HPDE6-E6E7 (cell line): ENCODE measurements around the gene SOSTDC1.
"Not testable (repeated sequence)": the region's sequence is repeated elsewhere in the genome, so short reads cannot be mapped to it uniquely, and the experiment has no call there.

Experiments
- DNase-seq: peaks from one replicate; pipeline ENCODE4 v3.0.0; 2011; ENCODE audit warnings: missing footprints; ENCODE audit errors: extremely low spot score

The SOSTDC1 gene

DNA sequence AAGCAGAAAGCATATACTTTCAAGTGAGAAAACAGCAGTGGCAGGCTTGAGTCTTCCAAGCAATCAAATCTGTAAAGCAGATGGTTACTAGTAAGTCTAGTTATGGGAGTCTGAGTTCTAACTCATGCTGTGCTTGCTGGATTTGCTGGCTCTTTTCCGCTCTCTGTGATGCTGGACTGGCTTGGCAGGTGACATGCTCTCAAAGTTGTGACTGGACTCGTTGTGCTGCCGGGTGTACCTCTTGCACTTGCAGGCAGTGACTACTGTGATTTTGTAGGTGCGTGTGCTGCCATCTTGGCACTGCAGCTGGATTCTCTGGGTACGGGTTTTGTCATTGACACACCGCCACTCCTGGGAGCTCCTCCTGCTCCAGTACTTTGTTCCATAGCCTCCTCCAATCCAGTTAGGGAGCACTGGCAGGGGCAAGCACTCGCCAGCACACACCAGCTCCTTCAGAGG lies 3.1 kb downstream of the SOSTDC1 start:
- no peak for DNase-seq

- no peak for DNase-seq
Observed at GRCh38 chr7:16460789-16461493, 4.6 kb downstream of the SOSTDC1 start.

DNA sequence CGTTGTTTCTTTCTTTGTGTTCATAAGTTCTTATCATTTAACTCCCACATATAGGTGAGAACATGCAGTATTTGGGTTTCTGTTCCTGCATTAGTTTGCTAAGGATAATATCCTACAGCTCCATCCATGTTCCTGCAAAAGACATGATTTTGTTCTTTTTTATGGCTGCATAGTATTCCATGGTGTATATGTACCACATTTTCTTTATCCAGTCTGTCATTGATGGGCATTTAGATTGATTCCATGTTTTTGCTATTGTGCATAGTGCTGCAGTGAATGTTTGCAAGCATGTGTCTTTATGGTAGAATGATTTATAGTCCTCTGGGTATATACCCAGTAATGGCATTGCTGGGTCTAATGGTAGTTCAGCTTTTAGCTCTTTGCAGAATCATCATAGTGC lies 9.2 kb downstream of the SOSTDC1 start:
- not testable (repeated sequence) for DNase-seq

GRCh38 chr7:16455591-16455990 lies 9.9 kb downstream of the SOSTDC1 start:
- DNase-seq = no peak

GRCh38 chr7:16450366-16450765 lies 15.2 kb downstream of the SOSTDC1 start:
- no peak for DNase-seq

GRCh38 chr7:16447876-16448275 lies 17.7 kb downstream of the SOSTDC1 start:
- no peak for DNase-seq

GRCh38 chr7:16446508-16446907 lies 19.0 kb downstream of the SOSTDC1 start:
- DNase-seq = no peak

- DNase-seq = not testable (repeated sequence)
Observed at GRCh38 chr7:16443871-16444270, 21.7 kb downstream of the SOSTDC1 start.

- DNase-seq = no peak
Observed at GRCh38 chr7:16438988-16439387, 26.6 kb downstream of the SOSTDC1 start.

DNA sequence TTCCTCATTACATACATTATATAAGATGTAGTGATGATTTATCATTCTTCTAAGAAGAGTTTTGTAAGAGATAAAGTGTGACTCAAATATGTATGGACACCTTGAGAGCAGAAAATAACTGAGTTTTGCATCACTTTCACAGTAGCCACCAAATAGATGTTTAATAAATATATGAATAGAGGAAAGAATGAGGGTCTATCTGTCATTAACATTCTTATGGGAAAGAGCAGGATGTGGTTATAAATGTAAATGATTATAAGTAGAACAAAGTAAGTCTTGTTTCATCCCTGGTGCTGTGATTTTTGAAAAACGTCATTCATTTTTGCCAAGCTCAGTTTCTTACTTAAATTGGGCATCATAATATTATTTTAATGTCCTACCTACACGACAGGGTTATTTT lies 29.2 kb downstream of the SOSTDC1 start:
- DNase-seq = no peak

GRCh38 chr7:16433568-16434122 lies 31.9 kb downstream of the SOSTDC1 start:
- no peak for DNase-seq

GRCh38 chr7:16432425-16432731 lies 33.2 kb downstream of the SOSTDC1 start:
- no peak for DNase-seq

GRCh38 chr7:16431646-16432424 lies 33.7 kb downstream of the SOSTDC1 start:
- DNase-seq = peak; percentile 39

DNA sequence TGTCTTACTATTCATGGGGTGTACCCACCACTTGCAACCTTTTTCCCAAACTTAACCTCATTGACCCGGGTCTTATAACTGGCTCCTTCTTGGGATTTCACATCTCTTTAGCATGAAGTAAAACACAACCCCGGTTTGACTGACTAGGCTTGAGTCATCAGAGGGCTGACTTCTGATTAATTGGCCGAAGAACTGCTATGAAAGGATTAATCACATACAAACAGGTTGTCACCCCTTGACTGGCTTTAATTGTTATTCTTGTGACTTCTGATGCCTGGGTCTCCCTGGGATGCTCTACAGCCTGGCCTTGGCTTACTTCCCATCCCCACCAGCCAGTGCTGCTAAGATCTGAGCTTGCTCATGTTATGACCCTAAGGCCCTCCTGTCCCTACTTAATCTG lies 35.4 kb downstream of the SOSTDC1 start:
- peak; percentile 21 for DNase-seq

- no peak for DNase-seq
Observed at GRCh38 chr7:16428672-16429071, 36.9 kb downstream of the SOSTDC1 start.

GRCh38 chr7:16428182-16428581 lies 37.4 kb downstream of the SOSTDC1 start:
- DNase-seq = no peak

GRCh38 chr7:16423761-16424160 lies 41.8 kb downstream of the SOSTDC1 start:
- DNase-seq = no peak

DNA sequence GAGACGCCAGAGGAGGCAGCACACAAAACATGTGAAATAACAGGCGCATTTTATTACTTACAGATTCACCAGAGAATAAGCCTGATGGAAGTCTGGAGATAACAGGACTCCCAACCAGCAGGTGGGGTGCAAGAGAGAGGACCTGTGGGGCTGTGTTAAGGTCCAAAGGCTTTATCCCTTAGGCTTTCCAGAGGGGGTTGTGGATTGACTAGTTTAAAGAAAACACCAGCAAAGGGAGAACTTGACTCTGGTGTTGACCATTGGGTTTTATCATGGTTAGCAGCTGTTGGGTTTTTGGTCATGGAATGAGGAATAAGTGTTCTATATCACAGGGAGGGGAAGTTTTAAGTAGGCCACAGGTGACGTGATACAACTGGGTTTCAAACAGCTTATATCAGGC lies 42.6 kb downstream of the SOSTDC1 start:
- DNase-seq = no peak

DNA sequence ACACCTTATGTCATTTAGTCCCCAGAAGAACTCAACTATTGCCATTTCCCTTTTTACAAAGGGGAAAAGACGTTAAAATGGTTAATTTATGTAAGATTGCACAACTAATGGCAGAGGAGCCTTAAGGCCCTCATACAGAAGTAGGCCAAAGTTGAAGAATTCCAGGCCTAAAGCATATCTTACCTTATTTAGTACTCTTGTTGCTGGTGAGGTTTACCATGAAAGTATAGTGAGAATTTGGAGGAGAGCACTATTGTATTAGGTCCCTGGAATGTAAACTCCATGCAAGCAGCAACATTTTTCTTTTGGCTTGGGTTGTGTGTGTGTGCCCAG lies 43.5 kb downstream of the SOSTDC1 start:
- no peak for DNase-seq

GRCh38 chr7:16421333-16422102 lies 44.0 kb downstream of the SOSTDC1 start, which contains the start of gene CRPPA:
Gene CRPPA, minus strand, starts transcription at chr7:16421538. Its CDS starts 216 bp downstream, at chr7:16421322.
- DNase-seq = peak; percentile 33

DNA sequence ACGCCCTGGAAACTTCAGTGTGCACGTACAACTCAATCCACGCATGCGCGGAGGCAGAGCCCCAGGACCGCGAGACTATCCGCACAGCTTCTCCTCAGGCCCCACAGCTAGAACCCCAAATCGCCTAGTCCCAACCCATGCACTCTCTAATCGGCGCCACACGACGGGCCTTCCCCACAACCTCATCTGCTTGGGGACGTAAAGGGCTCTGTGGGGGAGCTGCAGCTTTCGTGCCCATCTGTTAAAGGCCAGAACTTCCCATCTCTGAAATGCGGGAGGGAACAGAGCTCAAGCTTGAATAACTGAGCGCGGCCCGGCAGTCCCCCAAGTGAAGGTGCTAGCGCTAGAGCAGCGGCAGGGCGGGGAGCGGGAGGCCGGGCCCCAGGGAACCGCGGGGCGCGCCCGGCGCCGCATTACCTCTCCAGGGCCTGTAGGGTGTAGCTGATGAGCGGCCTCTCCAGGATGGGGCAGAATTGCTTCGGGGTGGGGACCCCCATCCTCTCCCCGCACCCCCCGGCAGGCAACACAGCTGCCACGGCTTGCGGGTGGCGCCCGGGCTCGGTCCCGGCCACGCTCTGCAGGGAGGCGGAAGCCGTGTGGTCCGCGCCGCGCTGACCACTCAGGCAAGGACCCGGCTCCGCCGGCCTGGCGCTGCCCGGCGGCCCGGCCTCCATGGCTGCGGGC lies 44.7 kb downstream of the SOSTDC1 start:
- peak; percentile 73 for DNase-seq

DNA sequence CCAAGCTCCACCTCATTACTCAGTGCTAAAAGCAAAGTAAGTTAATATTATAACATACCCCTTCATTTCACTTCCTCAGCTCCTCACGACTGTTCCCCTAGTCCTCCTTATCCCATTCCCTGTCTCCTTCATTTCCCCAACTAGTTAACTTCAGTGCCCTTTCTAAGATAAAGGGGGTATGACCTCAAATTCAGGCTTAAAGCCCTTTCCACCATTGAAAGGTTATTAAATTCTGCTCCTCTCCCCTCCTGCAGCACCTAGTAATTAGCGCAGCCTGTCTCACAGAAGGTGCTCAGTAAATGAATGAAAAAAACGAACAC lies 45.2 kb downstream of the SOSTDC1 start:
- no peak for DNase-seq
